Muscle of back (tissue), 11 donors: ENCODE results near the gene TSSK2. TPM values are rescaled to one million over a fixed set of nuclear protein-coding genes. Genes with fewer than 3 reads are reported as not detected.

Experiments
- DNase-seq, 3 donors: peaks; one replicate each; pipeline versions ENCODE4 v3.0.0 to v3.0.0-alpha.2; 2013
- polyA plus RNA-seq, 10 donors: library from polyadenylated mRNA; unstranded; fragments of 120-200 nt; gene quantifications; one replicate each; pipeline ENCODE4 v1.2.1, GENCODE V29; 2013; ENCODE audit not compliant: insufficient read length in 10 of 10

TSSK2 gene
- polyA plus RNA-seq, 10 donors = 0.11 to 0.62 (median 0.31) TPM; not detected in 7

GRCh38 chr22:19123936-19124335, 7.2 kb upstream of the TSSK2 start:
- DNase-seq = no peak

- DNase-seq = no peak
Observed at GRCh38 chr22:19124377-19124776, 6.7 kb upstream of the TSSK2 start.

GRCh38 chr22:19125011-19125410, 6.1 kb upstream of the TSSK2 start:
- DNase-seq = no peak

GRCh38 chr22:19125474-19126308, 5.4 kb upstream of the TSSK2 start:
- DNase-seq = no peak

- DNase-seq = no peak
Observed at GRCh38 chr22:19126309-19127273, 4.5 kb upstream of the TSSK2 start.

GRCh38 chr22:19127329-19128008, 3.6 kb upstream of the TSSK2 start:
- DNase-seq = no peak

GRCh38 chr22:19128009-19128401, 3.1 kb upstream of the TSSK2 start:
- DNase-seq = no peak

GRCh38 chr22:19128946-19129727, 2.0 kb upstream of the TSSK2 start:
- DNase-seq = no peak

- DNase-seq = no peak
Observed at GRCh38 chr22:19129871-19130270, 1.2 kb upstream of the TSSK2 start.

GRCh38 chr22:19131685-19132015, 542 bp downstream of the TSSK2 start:
- no peak for DNase-seq

GRCh38 chr22:19132153-19132552, 1.0 kb downstream of the TSSK2 start:
- DNase-seq = no peak

- DNase-seq = no peak
Observed at GRCh38 chr22:19132693-19133400, 1.7 kb downstream of the TSSK2 start.

GRCh38 chr22:19133561-19133960, 2.5 kb downstream of the TSSK2 start:
- no peak for DNase-seq

GRCh38 chr22:19134176-19134831, 3.2 kb downstream of the TSSK2 start:
- DNase-seq = no peak

- no peak for DNase-seq
Observed at GRCh38 chr22:19134874-19135273, 3.8 kb downstream of the TSSK2 start.

- DNase-seq = no peak
Observed at GRCh38 chr22:19136915-19137314, 5.8 kb downstream of the TSSK2 start.

GRCh38 chr22:19137384-19138216, 6.5 kb downstream of the TSSK2 start:
- DNase-seq = no peak

GRCh38 chr22:19138217-19139000, 7.3 kb downstream of the TSSK2 start:
- DNase-seq = no peak

GRCh38 chr22:19139001-19139356, 7.9 kb downstream of the TSSK2 start:
- DNase-seq = no peak
